Stimulated activated CD8-positive, alpha-beta memory T cell treated with anti-CD3 and anti-CD28 coated beads, Interleukin-4, amount 100 ng/mL, for 4 hours (primary cell): ENCODE measurements around the gene FHL5.
"Not testable (repeated sequence)": the region's sequence is repeated elsewhere in the genome, so short reads cannot be mapped to it uniquely, and the experiment has no call there.

ENCODE experiments used
- DNase-seq, 2 donors: peaks; one replicate each; pipeline ENCODE4 v3.0.0-alpha.2; 2020; ENCODE audit warnings: low read depth in 2 of 2, low spot score in 1 of 2

FHL5 gene, protein sequence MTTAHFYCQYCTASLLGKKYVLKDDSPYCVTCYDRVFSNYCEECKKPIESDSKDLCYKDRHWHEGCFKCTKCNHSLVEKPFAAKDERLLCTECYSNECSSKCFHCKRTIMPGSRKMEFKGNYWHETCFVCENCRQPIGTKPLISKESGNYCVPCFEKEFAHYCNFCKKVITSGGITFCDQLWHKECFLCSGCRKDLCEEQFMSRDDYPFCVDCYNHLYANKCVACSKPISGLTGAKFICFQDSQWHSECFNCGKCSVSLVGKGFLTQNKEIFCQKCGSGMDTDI

DNA sequence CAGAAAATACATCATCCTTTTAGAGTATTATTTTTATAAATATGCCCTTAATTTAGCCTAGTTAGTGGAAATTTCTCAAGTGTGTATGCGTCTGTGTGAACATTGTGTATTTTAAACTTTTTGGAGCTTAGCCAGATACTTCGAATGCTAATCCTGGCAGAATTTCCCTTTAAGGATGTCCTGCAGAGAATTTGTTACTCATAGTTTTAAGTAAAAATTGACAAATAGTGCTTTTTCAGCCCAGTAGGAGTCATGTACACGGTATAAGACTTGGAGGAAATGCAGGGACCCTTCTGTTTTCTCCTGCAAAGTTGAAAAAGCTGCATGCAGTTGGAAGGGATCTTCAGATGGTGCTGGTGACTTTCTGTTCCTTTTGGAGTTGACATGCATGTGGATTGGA lies at the start of gene FHL5:
TSS of gene FHL5 (plus strand) at position 243 of the 400 bp plus-strand sequence. CDS start 40,486 bp downstream, outside the sequence.
- DNase-seq: no peak

DNA sequence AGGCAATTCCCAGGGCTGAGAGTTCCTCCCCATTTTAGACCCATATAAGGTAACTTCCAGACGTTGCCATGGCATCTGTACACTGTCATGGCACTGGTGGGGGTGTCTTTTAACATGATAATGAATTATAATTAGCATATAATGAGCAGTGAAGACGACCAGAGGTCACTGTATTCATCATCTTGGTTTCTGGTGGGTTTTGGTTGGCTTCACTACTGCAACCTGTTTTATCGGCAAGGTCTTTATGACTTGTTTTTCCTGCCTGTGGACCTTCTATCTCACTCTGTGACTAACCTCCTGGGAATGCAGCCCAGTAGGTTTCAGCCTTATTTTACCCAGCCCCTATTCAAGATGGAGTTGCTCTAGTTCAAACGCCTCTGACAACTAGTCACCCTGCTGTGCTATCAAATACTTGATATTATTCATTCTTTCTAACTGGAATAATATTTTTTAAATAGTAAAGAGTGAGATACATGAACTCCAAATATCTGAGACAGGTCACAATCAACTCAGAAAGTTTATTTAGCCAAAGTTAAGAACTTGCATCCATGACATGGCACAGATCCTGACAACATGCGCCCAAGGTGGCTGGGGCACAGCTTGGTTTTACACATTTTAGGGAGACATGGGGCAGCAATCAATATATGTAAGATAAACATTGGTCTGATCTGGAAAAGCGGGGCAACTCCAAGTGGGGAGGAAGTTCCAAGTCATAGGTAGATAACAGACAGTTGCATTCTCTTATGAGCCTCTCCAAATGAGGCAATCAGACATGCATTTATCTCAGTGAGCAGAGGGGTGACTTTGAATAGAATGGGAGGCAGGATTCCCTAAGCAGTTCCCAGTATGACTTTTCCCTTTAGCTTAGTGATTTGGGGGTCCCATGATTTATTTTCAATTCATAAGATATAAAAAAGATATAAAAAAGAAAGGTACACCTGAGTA lies 42.5 kb upstream of the FHL5 start:
- no peak for DNase-seq

DNA sequence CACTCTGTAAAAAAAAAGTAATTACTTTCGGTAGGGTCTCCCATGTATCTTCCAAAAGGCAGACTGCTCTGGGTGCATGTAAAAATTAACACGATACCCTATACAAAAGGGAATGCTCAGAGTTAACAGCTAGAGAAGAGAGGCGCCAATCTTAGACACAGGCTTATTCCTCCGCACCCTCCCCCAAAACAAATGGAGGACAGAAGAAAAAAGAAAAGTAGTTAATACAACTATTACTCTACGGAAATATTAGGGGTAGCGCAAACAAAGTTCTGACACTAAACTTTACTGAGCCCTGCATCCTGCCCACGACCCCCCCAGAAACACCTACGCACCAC lies 41.7 kb upstream of the FHL5 start:
- DNase-seq: no peak

DNA sequence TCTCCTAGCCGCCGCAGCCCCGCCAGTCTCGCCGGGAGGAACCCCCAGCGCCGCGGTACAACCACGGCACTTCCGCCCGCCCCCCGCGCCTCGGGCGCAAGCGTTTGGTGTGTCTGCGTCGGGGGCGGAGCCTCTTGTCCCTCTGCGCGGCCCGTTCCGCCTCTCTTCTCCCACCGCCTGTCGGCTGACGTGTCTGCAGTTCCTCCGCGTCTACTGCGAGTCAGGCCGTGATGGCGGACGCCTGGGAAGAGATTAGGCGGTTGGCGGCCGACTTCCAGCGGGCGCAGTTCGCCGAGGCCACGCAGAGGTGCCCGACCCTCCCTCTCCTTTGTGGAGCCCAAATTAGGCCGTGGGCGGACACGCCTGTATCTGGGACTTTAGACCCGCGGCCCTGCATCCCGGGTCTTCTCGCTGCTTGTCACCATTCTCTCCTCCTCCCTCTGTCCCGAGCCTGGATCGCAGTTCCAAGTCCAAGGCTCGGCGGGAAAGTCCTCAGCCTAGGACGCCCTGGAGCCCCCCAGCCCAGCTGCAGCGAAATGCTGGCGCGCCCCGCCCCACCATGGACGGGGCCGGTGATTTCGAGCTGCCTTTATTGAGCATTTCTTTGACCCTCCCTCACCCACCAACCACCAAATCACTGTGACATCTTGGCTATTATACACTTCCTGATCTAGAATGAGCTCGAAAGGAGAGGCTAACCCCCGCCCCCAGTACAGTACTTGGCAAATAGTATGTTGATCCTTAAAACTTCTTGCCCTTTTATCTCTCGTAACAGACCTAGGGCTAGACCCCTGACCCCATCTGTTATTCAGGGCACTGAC lies 41.1 kb upstream of the FHL5 start, which contains the start of gene UFL1:
TSS of gene UFL1 (plus strand) at position 163 of the 821 bp plus-strand sequence. CDS start at position 231, 68 bp downstream.
- peak; percentile 84 to 93 for DNase-seq

DNA sequence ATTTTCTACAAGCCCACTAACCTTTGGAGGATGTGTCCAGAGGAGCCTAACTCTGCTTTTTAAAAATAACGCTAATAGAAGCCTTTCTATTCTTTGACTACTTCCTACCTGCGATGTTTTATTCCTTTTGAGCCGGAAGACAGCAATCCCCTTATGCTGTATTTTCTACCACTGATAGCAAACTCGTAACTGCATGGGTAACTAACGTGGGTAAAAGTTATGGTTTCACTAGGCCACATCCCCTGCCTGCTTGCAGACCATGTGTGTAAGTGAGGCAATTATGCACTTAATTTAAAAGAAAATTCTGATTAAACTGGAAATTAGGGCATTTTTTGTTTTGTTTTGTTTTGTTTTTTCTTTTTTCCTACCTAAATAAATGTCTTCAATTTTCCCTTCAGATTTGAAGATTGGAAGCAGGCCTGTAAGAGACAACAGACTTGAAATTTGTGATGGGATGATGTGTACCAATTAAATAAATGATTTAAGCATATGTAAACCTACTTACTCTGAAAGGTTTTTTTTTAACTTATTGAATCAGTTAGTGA lies 40.4 kb upstream of the FHL5 start:
- DNase-seq: no peak

DNA sequence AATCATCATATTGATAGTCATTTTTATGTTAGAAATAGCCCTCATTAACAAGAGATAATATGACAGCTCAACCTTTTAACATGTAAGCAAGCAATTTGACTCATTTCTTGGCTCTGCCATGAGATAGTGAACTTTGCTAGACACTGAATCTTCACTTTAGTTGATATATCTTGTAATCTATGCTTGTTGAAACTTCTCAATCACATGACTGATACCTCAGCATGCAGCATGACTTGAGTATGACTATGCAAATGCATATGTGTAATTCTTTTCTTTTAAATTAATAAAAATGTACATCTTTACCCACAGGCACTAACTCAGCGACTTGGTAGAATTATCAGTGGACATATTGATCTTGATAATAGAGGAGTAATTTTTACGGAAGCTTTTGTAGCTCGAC lies 34.7 kb upstream of the FHL5 start:
- no peak for DNase-seq

DNA sequence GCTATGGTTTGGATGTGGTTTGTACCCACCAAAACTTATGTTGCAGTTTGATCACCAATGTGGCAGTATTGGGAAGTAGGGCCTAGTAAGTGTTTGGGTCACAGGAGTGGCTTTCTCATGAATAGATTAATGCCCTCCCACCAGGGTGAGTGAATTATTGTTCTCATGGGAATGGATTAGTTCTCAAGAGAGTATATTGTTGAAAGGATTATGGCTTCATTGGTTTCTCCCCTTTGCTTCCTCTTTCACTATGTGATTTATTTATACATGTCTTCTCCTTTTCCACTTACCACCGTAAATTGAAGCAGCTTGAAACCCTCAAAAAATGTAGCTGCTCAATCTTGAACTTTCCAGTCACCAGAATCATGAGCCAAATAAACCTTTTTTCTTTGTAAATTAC lies 30.5 kb upstream of the FHL5 start:
- no peak for DNase-seq

DNA sequence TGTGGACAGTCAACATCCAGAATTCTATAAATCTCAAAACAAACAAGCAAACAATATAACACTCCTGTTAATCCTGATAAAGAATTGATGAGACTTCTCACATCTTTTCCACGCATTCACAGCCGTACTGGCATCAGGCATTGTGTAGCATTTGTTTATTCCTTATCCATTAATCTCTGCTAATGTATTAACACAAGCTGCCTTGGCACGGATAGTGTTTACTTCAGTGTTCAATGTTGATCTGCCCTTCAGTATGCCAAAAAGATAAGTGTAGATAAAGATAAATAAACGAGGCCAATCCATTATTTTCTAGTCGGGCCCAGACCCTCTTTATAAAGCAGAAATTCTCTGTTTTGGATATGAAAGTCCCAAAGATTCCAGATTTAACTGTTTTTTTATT lies 25.2 kb upstream of the FHL5 start:
- no peak for DNase-seq

DNA sequence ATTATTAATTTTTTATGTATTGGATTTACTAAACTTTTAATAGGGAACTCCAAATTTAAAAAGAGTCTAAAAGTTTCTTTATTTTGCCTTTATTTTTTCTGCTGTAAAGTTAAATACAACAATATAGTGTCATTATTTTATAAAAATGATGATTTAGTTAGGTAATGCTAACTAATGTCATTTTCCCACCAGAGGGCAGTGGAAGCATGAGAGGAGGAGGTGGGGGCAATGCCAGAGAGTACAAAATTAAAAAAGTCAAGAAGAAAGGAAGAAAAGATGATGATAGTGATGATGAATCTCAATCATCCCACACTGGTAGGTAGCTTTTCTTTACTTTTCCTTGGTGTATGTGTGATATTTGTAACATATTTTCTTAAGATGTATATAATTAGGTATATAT lies 20.2 kb upstream of the FHL5 start:
- DNase-seq: no peak

DNA sequence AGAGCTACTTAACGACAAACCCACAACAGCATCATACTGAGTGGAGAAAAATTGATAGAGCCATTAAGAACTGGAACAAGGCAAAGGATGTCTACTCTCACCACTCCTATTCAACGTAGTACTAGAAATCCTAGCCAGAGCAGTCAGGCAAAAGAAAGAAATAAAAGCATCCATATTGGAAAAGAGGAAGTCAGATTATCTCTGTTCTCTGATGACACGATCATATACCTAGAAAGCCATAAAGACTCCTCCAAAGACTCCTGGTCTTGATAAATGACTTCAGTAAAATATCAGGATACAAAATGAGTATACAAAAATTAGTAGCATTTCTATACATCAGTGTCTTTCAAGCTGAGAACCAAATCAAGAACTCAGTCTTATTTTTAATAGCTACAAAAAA lies 17.0 kb upstream of the FHL5 start:
- no peak for DNase-seq

DNA sequence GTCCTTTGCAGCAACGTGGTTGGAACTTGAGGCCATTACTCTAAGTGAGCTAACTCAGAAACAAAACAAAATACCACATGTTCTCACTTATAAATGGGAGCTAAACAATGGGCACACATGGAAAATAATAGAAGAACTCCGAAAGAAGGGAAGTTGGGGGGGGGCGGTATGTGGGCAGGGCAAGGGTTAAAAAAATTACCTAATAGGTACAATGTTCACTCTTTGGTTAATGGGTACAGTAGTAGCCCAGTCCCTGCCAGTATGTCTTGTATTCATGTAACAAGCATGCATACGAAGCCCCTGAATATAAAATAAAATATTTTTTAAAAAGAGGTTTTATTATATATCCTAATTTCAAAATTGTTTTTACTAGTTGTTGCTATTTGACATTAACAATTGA lies 15.3 kb upstream of the FHL5 start:
- no peak for DNase-seq

DNA sequence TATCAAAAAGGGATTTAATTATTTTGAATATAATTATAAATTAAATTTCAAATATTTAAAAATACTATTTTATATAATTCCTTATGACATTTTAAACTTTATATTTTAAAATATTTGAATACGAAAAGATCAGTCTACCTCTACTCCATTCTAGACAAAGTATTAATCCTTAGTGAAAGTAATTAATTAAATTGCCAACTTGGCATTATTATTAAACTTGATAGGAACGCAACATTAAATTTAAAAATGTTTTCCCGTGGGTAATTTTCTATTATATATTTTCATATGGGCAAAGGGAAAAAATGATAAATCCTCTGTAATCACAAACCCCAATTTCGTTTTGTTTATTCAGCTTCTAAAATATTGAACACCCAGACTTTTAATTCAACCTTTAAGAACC lies 8.4 kb upstream of the FHL5 start:
- no peak for DNase-seq

DNA sequence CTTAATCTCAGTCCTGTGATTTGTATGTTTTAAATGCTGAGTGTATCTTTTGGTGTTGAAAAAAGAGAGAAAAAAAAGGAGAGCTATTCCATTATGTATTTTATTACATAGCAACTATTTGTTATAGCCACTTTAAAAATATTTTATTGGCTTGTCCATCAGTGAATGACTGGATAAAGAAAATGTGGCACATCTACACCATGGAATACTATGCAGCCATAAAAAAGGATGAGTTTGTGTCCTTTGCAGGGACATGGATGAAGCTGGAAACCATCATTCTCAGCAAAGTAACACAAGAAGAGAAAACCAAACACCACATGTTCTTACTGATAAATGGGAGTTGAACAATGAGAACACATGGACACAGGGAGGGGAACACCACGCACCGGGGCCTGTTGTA lies 3.2 kb upstream of the FHL5 start:
- not testable (repeated sequence) for DNase-seq

DNA sequence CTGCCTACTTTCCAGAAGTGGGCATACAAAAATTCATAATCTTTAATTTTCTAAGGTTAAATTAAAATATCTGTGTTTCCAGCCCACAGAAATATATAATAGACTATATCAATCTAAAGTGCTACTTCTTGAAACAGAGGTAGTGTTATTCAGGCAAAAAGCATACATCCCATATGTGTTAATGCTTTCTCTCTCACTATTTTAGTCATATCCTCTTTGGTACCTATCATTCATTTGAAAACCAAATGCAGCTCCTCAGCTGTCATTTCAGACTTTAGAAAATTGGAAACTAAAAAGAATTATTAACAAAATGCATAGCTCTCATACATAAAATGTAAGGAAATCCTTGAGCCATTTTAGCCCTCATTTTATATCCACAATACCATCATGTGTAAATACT lies 925 bp downstream of the FHL5 start:
- DNase-seq: no peak

DNA sequence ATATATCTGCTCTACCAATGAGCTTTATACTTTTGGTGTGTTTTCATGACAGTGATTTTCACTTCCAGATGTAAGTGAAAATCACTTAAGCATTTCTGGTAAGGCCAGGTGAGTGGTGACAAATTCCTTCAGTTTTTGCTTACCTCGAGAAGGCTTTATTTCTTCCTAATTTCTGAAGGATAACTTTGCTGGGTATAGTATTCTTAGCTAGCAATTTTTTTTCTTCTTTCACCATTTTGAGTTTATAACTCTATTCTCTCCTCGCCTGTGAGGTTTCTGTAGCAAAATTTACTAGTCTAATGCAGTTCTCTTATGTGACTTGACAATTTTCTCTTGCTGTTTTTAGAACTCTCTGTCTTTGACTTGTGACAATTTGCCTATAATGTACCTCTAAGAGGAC lies 7.1 kb downstream of the FHL5 start:
- DNase-seq: no peak

DNA sequence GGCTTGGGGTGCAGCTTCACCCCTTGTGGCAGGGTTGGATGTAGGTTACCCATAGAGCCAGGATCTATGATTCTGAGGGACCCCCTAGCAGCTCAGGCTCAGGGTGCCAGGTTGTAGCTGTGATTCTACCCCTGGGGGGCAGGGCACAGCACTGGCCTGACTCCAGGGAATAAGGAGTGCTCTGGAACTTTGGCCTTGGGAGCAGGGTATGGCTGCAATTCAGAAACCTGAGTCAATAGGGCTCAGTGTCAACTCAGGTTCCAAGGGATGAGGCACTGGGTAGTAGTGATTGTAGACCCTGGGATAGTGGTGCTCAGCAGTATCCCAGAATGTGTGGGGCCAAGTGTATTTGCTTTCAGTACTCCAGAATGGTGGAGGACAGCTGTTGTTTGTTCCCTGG lies 8.6 kb downstream of the FHL5 start:
- DNase-seq: no peak

DNA sequence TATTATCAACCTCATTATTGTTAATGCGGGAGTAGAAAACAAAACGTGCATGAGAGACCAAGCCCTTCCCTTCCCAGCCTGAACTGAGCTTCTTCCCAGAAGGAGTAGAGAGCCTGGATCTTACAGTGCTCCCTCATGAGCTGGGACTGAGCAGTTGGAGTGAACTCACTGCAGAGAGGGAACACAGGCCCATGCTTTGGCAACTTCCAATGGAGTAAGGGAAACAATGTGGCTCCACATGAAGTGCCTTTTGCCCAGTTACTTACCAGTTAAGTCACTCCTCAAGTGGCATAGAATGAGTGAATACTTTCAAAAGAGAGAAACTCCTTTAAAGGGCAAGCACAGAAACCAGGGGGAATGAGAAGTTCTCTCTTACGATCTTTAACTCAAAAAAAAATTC lies 12.4 kb downstream of the FHL5 start:
- no peak for DNase-seq

DNA sequence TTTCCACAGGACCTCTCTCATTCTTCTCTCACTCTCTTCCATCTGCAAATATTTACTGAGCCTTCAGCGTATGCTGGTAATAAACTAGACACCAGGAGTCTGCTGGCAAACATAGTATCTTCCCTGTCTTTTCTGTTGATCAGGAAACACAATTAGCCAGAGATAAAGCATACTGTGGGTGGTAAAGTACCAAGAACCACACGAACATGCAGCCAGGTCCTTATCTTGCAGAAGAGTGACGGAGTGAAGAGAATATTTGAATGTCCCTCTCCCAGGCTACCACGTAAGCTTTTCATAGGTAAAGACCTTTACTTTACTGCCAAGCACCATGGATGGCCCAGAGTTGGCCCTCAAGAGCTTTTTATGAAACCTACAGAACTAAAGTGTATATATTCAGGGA lies 13.3 kb downstream of the FHL5 start:
- DNase-seq: no peak

DNA sequence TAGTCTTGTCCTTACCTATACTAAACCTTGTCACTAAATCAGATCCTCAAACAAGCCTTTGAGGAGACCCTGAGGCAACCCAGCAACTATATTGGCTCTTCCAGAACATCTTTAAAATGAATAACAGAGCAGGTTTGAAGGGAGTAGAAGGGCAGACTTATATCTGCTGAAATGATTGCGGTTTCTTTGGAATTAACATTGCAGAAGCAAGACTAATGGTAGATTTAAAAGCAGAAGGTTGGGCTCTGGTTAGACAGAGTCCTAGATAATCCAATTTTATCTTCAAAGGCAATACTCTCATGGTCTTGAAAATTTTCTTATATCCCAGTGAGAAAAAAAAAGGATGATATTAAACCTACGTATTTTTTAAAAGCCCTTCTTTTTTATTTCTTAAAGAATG lies 19.1 kb downstream of the FHL5 start:
- DNase-seq: no peak

DNA sequence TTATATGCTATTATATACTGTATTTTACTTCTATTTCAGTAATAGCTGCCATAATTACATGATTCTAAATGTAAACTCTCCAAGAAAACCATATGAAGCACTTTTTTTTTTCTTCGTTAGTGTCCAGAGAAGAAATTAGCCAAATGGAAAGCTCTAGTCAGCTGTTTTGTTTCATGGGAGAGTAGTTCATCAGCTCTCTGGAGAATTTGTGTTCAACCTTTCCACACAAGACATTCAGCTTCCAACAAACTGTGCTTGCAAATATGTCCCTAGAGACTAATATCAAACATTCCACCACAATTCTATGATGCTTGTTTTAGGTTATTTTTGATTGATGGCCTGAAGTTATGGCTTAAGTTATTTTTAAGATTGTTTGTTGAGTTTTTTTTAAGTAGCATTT lies 19.5 kb downstream of the FHL5 start:
- DNase-seq: no peak

DNA sequence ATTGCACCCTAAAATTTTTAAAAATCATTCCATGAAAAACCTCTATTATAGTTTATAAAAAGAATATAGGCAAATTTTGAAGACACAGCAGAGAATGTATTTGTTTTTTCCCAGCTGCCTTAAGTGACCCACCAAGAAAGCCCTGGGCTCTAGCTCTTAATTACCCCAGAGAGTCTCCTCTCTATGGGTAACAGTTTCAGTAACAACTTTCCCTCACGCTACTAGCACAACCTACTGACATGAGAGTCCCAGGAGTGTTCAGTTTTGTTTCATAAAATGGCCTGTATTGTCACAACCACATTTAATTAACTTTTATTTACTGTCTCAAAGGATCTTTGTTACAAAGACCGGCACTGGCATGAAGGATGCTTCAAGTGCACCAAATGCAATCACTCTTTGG lies 41.5 kb downstream of the FHL5 start:
- no peak for DNase-seq
